Measurements from ENCODE around the gene WDFY4.

- TF ChIP-seq, protein P1, sequence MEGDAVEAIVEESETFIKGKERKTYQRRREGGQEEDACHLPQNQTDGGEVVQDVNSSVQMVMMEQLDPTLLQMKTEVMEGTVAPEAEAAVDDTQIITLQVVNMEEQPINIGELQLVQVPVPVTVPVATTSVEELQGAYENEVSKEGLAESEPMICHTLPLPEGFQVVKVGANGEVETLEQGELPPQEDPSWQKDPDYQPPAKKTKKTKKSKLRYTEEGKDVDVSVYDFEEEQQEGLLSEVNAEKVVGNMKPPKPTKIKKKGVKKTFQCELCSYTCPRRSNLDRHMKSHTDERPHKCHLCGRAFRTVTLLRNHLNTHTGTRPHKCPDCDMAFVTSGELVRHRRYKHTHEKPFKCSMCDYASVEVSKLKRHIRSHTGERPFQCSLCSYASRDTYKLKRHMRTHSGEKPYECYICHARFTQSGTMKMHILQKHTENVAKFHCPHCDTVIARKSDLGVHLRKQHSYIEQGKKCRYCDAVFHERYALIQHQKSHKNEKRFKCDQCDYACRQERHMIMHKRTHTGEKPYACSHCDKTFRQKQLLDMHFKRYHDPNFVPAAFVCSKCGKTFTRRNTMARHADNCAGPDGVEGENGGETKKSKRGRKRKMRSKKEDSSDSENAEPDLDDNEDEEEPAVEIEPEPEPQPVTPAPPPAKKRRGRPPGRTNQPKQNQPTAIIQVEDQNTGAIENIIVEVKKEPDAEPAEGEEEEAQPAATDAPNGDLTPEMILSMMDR (conservative IDR thresholded peaks at IDR 0.05) = no peak
- no peak for TF ChIP-seq ZFX (IDR thresholded peaks at IDR 0.05)
Measured at GRCh38 chr10:48948470-48949037, 263.9 kb downstream of the WDFY4 start.

Measured in C4-2B (cell line).